T-helper 2 cell treated with Interferon-gamma antibody and Interleukin-4, amounts not matched to agents 5 μg/mL and 100 μg/mL, for 36 hours (primary cell): Measurements from ENCODE around the gene PRSS57.
A peak's percentile ranks its signal among the peaks of the same experiment; 100 is the strongest.
"Not testable (repeated sequence)": the region's sequence is repeated elsewhere in the genome, so short reads cannot be mapped to it uniquely, and the experiment has no call there.

Experiments used
- DNase-seq: peaks from one replicate; pipeline ENCODE4 v3.0.0; 2021; ENCODE audit warnings: low spot score
- H3K27ac Mint-ChIP-seq: one replicate; pipeline ENCODE4 v1.8.0; 2021; ENCODE audit warnings: mild to moderate bottlenecking, mixed read lengths
- H3K27me3 Mint-ChIP-seq: one replicate; pipeline ENCODE4 v1.8.0; 2021; ENCODE audit warnings: low read depth, mixed read lengths
- H3K36me3 Mint-ChIP-seq: one replicate; pipeline ENCODE4 v1.8.0; 2021; ENCODE audit warnings: low read depth, mixed read lengths
- H3K4me1 Mint-ChIP-seq: one replicate; pipeline ENCODE4 v1.8.0; 2021; ENCODE audit warnings: low read depth, mixed read lengths
- H3K4me3 Mint-ChIP-seq: one replicate; pipeline ENCODE4 v1.8.0; 2022; ENCODE audit warnings: mild to moderate bottlenecking, moderate library complexity, mixed read lengths
- H3K9me3 Mint-ChIP-seq: one replicate; pipeline ENCODE4 v1.8.0; 2021; ENCODE audit warnings: mixed read lengths

PRSS57 gene

DNA sequence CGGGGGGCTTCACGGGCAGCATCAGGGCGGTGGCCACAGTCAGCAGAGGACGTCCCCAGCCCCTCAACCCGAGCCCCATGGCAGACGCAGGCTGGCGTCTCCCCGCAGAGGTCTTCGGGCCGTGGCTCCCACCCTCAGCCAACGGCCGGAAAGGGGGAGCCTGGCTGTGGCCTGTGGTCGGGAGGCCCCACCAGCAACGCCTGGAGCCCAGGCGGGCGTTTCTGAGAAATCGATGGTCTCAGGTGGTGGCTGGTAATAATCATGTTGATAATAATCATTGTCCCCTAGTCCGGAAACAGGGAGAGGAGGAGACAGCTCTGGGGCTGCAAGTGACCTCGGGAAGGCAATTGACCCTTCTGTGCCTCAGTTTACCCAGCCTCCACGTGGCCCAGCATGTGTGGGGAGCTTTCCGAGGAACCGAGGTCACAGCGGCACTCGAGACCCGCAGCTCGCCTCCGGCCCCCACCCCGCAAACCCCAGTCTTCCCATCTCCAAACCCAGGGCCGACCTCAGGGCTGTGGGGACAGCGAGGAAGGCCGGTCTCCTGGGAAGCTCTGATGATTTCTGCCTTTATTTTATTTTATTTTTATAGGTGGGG lies at the start of gene PRSS57:
PRSS57 (minus strand) TSS at position 101 of the 598 bp plus-strand sequence; CDS start at position 79, 22 bp downstream.
- DNase-seq = no peak
- Mint-ChIP-seq H3K4me1 (no peaks in the 10 kb centered on the region), H3K27ac (no peak within 1 kb of the TSS), H3K27me3 (peaks cover 15% of the 10 kb centered on the region), H3K36me3 (no peaks in the 10 kb centered on the region), H3K9me3 (no peaks in the 10 kb centered on the region), H3K4me3 (no peak within 1 kb of the TSS)

DNA sequence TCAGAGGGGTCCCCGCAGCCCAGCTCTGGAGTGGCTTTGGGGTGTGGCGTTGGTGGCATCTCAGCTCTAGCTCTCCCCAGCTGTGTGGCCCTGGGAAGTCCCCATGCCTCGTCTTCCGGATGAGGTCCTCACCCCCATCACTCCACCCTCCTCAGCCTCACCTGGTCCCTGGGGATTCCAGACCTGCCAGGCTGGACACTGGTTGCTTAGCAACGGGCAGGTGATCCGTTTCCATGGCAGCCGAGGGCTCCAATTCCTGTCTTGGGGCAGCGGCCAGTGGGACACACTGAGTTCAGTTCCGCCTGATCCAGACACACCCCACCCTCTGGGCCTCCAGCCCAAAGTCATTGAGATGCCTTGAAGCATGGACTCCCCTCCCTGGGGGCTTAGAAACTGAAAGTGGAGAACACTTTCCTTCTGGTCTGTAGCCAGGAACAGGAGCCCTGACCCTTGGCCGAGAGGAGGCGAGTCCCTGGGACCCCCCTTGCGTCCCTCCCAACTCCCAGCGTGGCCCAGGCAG lies 48.0 kb upstream of the PRSS57 start:
- Mint-ChIP-seq H3K4me3 (no peak overlapping the region), H3K9me3 (peaks cover 4% of the 10 kb centered on the region), H3K4me1 (no peaks in the 10 kb centered on the region), H3K27ac (no peak overlapping the region), H3K36me3 (no peaks in the 10 kb centered on the region), H3K27me3 (no peaks in the 10 kb centered on the region)
- DNase-seq = no peak

DNA sequence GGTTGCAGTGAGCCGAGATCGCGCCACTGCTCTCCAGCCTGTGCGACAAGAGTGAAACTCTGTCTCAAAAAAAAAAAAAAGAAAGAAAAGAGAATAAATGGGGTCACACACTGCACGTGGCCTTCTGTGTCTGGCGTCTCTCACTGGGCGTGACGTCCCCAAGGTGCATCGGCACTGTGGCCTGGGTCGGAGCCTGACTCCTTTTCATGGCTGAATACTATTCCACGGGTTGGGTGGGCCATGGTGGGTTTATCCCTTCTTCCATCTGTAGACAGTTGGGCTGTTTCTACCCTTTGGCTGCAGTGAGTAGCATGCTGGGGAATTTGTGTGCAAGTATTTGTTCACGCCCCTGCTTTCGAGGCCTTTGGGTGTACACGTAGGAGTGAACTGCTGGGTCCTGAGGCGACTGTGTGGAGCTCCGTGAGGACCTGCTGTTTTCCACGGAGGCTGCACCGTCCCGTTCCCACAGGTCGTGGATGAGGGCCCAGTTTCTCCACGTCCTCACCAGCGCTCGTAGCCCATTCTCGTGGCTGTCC lies 47.4 kb upstream of the PRSS57 start:
- Mint-ChIP-seq H3K27ac (no peak overlapping the region), H3K4me3 (no peak overlapping the region), H3K27me3 (no peaks in the 10 kb centered on the region), H3K9me3 (peaks cover 4% of the 10 kb centered on the region), H3K4me1 (no peaks in the 10 kb centered on the region), H3K36me3 (no peaks in the 10 kb centered on the region)
- no peak for DNase-seq

DNA sequence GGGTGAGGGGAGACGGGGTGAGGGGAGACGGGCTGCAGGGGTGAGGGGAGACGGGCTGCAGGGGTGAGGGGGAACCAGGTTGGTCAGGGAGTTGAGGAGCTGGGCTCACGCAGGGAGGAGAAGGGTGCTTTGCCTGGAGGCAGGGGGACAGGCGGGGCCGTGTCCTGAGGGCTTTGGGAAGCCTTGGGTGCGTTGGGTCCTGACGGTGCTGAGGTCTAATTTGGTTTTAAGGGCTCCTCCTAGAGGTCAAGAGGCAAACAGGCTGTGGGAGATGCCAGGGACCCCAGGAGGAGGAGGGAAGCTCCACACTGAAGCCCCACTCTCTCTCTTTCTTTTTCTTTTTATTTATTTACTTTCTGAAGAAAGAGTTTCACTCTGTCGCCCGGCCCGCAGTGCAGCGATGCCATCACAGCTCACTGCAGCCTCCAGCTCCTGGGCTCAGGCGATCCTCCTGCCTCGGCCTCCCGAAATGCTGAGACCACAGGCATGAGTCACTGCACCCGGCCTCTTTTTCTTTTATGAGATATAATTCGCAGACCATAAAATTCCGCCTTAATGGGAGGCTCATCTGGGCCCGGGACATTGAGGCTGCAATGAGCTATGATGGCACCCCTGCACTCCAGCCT lies 46.4 kb upstream of the PRSS57 start:
- DNase-seq = no peak
- no peaks in the 10 kb centered on the region for H3K27me3 Mint-ChIP-seq
- H3K4me3 Mint-ChIP-seq = no peak overlapping the region
- H3K4me1 Mint-ChIP-seq = no peaks in the 10 kb centered on the region
- H3K27ac Mint-ChIP-seq = no peak overlapping the region
- H3K9me3 Mint-ChIP-seq = peaks cover 4% of the 10 kb centered on the region
- H3K36me3 Mint-ChIP-seq = no peaks in the 10 kb centered on the region

DNA sequence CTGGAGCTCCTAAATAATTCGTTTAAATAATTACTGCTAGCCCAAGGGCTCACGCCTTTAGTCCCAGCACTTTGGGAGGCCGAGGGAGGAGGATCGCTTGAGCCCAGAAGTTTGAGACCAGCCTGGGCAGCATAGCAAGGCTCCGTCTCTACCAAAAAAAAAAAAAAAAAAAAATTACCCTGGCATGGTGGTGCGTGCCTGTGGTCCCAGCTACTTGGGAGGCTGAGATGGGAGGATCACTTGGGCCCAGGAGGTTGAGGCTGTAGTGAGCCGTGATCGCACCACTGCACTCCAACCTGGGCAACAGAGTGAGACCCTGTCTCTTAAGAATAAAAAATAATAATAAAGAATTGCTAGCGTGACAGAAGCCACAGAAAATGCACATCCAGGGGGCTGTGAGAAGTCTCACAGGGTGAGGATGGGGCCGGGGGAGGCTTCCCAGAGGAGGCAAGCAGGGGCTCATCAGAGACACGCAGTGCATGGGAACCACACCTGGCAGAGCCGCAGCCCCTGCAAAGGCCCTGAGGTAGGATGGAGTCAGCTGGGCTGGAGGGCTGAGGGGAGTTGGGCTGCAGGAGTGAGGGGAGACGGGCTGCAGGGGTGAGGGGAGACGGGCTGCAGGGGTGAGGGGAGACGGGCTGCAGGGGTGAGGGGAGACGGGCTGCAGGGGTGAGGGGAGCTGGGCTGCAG lies 45.7 kb upstream of the PRSS57 start:
- H3K4me1 Mint-ChIP-seq, H3K27me3 Mint-ChIP-seq, DNase-seq, H3K4me3 Mint-ChIP-seq, H3K27ac Mint-ChIP-seq, H3K36me3 Mint-ChIP-seq, H3K9me3 Mint-ChIP-seq: not testable (repeated sequence)

DNA sequence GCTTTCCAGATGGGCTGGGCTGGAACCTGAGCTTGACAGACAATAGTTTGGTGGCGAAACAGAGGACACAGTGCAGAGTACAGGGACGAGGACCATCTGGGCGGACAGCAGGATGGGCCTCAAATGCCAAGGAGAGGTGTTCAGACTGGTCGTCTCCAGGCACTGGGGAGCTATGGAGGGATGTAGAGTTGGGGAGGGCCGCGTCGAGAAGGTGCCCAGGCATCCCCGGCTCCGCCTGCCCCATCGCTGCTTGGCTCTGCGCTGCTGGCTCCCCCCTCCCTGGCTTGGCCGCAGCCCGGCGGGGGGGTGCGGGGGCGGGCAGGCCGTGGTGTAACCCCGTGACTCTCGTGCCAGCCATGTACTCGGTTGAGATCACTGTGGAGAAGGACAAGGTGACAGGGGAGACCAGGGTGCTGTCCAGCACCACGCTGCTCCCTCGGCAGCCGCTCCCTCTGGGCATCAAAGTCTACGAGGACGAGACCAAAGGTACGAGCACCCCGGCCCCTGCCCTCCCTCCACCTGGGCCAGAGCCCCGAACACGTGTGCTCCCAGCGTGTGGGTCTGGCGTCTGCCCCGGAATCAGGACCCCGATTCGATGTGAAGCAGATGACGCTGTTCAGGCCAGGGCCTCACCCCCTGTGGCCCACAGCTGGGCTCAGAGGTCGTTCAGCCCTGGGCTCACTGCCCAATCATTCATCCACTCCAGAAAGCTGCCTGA lies 44.9 kb upstream of the PRSS57 start:
- no peaks in the 10 kb centered on the region for H3K4me1 Mint-ChIP-seq
- H3K27ac Mint-ChIP-seq = no peak overlapping the region
- no peaks in the 10 kb centered on the region for H3K27me3 Mint-ChIP-seq
- no peak overlapping the region for H3K4me3 Mint-ChIP-seq
- DNase-seq = no peak
- H3K36me3 Mint-ChIP-seq = no peaks in the 10 kb centered on the region
- peaks cover 4% of the 10 kb centered on the region for H3K9me3 Mint-ChIP-seq

DNA sequence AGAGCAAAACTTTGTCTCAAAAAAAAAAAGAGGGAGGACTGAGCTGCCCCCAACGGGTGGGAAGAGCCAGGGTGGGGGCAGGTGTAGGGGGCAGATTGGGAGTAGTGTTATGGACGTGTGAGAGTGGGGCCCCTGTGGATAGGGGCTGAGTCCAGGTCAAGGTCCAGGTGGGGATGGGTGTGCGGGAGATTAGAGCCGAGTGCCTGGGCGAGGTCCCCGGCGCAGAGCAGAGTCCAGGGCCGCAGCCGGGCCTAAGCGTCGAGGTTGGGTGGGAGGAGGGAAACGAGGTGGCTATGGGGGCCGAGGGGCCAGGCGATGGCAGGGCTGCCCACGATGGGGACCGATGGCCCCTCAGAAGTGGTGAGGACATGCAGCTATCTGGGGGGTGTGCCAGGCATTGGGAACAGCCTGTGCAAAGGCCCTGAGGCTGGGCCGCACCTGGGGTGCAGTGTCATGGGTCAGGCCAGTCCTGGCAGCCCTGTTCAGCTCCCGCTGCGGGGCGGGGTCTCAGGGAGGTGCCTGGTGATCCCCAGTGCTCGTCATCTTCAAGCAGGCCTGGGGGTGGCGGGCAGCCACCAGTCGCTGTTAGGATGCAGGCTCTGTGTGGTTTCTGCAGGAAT lies 43.4 kb upstream of the PRSS57 start:
- H3K9me3 Mint-ChIP-seq = no peaks in the 10 kb centered on the region
- no peak overlapping the region for H3K4me3 Mint-ChIP-seq
- H3K27ac Mint-ChIP-seq = no peak overlapping the region
- no peaks in the 10 kb centered on the region for H3K36me3 Mint-ChIP-seq
- H3K27me3 Mint-ChIP-seq = no peaks in the 10 kb centered on the region
- no peak for DNase-seq
- peaks cover 3% of the 10 kb centered on the region for H3K4me1 Mint-ChIP-seq

DNA sequence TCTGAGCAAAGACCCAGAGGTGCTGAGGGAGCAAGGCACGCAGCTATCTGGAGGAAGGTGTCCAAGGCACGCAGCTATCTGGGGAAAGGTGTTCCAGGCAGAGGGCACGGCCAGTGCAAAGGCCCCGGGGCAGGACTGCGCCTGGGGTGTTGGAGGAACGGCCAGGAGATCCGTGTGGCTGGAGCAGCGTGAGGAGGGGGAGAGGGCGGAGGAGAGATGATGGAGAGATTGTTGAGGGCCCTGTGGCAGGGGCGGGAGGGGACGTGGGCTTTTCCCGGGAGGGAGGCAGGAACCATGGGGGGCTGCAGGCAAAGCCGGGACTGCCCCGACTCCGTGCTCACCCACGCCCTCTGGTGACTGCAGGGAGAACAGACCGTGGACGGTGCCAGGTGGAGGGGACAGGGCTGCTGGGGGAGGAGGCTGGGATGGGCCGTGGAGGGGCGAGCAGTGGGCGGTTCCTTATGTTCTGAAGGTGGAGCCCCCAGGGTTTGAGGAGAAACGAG lies 42.4 kb upstream of the PRSS57 start:
- no peaks in the 10 kb centered on the region for H3K27me3 Mint-ChIP-seq
- DNase-seq = peak; percentile 13
- H3K4me3 Mint-ChIP-seq = no peak overlapping the region
- no peaks in the 10 kb centered on the region for H3K36me3 Mint-ChIP-seq
- peaks cover 5% of the 10 kb centered on the region for H3K4me1 Mint-ChIP-seq
- H3K9me3 Mint-ChIP-seq = no peaks in the 10 kb centered on the region
- H3K27ac Mint-ChIP-seq = no peak overlapping the region

DNA sequence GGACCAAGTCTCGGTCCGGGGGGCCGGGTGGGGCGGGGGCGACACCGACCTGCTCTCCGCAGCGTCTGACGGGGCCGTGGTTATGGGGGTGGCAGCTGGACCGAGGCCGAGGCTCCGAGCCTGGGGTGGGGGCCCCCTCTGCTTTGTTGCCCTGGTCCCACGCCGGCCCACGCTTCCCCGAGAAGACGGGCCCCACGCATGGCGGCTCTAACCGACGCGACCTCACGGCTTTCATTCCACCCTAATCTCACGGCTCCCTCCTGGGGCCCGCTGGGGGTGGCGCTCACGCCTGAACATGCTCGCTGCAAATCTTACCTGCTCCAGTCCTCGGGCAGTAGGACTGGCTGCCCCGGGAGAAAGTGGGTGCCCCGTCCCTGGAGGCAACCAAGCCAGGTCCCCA lies 40.9 kb upstream of the PRSS57 start:
- Mint-ChIP-seq H3K27me3 (no peaks in the 10 kb centered on the region), H3K9me3 (no peaks in the 10 kb centered on the region), H3K4me1 (peaks cover 7% of the 10 kb centered on the region), H3K36me3 (no peaks in the 10 kb centered on the region), H3K27ac (no peak overlapping the region), H3K4me3 (no peak overlapping the region)
- DNase-seq = no peak

DNA sequence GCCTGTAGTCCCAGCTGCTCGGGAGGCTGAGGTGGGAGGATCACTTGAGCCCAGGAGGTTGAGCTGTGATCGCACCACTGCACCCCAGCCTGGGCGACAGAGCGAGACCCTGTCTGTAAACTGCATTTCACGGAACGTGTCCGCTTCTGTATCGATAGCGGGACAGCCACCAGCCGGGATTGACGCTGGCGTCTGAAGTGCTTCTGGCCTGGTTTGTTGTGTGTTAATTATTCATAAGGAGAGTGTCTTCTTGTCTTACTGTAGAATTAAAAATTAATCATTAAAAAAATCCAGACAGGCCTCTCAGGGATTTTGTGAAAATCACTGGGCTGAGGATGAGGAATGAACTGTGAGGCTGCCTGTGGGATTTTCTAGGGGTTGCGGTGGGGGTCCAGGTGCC lies 39.5 kb upstream of the PRSS57 start:
- Mint-ChIP-seq H3K4me1 (peaks cover 7% of the 10 kb centered on the region), H3K27me3 (no peaks in the 10 kb centered on the region), H3K36me3 (no peaks in the 10 kb centered on the region), H3K27ac (no peak overlapping the region), H3K4me3 (no peak overlapping the region), H3K9me3 (no peaks in the 10 kb centered on the region)
- DNase-seq = no peak

DNA sequence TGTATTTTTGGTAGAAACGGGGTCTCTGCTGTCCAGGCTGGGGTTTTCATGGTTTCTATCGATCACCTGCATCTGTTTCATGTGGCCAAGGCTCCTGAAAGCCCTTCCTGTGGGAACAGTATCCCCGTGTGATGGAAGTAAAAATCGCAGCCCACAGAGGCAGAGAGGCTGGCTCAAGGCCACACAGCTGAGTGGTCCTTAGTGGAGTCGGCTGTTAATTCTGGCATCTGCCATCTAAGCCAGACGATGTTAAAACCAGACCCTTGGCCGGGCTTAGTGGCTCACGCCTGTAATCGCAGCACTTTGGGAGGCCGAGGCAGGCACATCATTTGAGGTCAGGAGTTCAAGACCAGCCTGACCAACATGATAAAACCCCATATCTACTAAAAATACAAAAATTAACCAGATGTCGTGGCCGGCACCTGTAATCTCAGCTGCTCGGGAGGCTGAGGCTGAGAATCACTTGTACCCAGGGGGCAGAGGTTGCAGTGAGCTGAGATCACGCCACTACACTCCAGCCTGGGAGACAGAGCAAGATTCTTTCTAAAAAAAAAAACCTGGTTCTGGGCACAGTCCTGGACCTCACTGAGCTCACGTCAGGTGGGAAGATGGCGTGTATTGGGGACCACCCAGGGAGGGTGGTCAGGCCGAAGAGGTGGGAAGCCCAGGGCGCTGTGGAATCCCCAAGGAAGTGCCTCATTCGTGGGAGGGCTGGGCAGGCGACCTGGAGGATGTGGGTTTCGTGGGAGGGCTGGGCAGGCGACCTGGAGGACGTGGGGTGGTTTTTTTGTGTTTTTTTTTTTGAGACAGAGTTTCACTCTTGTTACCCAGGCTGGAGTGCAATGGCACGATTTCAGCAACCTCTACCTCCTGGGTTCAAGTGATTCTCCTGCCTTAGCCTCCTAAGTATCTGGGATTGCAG lies 37.2 kb upstream of the PRSS57 start:
- no peak overlapping the region for H3K4me3 Mint-ChIP-seq
- H3K27me3 Mint-ChIP-seq = no peaks in the 10 kb centered on the region
- no peaks in the 10 kb centered on the region for H3K9me3 Mint-ChIP-seq
- no peak for DNase-seq
- no peak overlapping the region for H3K27ac Mint-ChIP-seq
- no peaks in the 10 kb centered on the region for H3K36me3 Mint-ChIP-seq
- peaks cover 7% of the 10 kb centered on the region for H3K4me1 Mint-ChIP-seq

DNA sequence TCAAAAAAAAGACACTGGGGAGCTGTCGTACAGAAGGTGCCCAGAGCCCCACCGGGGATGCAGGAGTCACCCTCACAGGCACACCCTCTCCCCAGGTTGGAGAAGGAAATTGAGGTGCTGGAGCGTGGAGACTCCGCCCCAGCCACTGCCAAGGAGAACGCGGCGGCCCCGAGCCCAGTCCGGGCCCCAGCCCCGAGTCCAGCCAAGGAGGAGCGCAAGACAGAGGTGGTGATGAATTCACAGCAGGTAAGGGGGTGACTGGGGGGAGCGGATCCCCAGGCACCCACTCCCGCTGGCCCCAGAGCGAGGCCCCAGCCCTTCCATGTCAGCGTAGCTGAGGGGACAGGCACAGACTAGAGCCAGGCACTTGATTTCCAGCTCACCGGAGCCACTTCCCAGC lies 35.7 kb upstream of the PRSS57 start:
- Mint-ChIP-seq H3K4me3 (no peak overlapping the region), H3K9me3 (no peaks in the 10 kb centered on the region), H3K27ac (no peak overlapping the region), H3K27me3 (no peaks in the 10 kb centered on the region), H3K36me3 (no peaks in the 10 kb centered on the region), H3K4me1 (peaks cover 7% of the 10 kb centered on the region)
- DNase-seq = no peak
